Brain microvascular endothelial cell (primary cell): ENCODE data around the gene EIF4E.

Experiments
- DNase-seq: peaks from one replicate; pipeline ENCODE4 v3.0.0-alpha.2; 2020
- H3K27ac ChIP-seq: fragments of 250-450 bp; sonication (Bioruptor Pico); 2 replicates; pipeline ENCODE4 v1.5.1; 2020; ENCODE audit warnings: mild to moderate bottlenecking, moderate library complexity
- H3K27me3 ChIP-seq: fragments of 250-450 bp; sonication (Bioruptor Pico); replicated peaks from 2 replicates; pipeline ENCODE4 v1.5.1; 2020; ENCODE audit warnings: mild to moderate bottlenecking
- H3K36me3 ChIP-seq: fragments of 250-450 bp; sonication (Bioruptor Pico); replicated peaks from 2 replicates; pipeline ENCODE4 v1.5.1; 2020; ENCODE audit warnings: mild to moderate bottlenecking
- H3K4me3 ChIP-seq: 2 replicates; pipeline ENCODE4 v1.5.1; 2011; ENCODE audit warnings: low read depth, mild to moderate bottlenecking, control low read depth, low read length, moderate library complexity
- in situ Hi-C: cut with HindIII; loops from 2 replicates; pipeline ENCODE4 v1.10.0; 2017; ENCODE audit warnings: low sequenced_read_pairs, low pct_ligation_motif_present
- TF ChIP-seq, protein P1 (sequence below): IDR thresholded peaks from 2 replicates; pipeline ENCODE4 v1.5.1; 2011; ENCODE audit warnings: low read depth, mild to moderate bottlenecking, moderate library complexity, low read length, control low read depth, inconsistent platforms; ENCODE audit errors: missing control alignments

Gene EIF4E

DNA sequence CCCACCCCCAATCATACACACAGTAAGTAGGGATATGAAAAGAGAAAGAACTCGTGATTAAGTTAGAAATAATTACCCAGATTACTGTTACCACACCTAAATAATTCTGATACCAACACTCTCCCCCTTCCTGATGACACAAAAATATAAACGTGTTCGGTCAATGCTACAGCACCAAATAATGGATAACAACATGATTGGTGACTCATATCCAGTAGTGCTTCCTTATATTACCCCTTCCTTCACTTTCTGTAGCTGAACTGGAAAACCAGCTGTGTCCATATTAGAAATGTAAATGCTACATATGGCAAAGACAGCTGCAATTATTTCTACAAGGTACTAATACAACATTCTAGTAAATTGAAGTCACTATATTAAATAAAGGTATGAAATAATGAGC lies 20.8 kb downstream of the EIF4E start:
- no peak for DNase-seq
- Histone ChIP-seq H3K4me3 (no peak overlapping the region), H3K27ac (no peak overlapping the region), H3K36me3 (no peaks in the 10 kb centered on the region), H3K27me3 (no peaks in the 10 kb centered on the region)
- in situ Hi-C loops, result no loop called here
- TF ChIP-seq, protein P1, sequence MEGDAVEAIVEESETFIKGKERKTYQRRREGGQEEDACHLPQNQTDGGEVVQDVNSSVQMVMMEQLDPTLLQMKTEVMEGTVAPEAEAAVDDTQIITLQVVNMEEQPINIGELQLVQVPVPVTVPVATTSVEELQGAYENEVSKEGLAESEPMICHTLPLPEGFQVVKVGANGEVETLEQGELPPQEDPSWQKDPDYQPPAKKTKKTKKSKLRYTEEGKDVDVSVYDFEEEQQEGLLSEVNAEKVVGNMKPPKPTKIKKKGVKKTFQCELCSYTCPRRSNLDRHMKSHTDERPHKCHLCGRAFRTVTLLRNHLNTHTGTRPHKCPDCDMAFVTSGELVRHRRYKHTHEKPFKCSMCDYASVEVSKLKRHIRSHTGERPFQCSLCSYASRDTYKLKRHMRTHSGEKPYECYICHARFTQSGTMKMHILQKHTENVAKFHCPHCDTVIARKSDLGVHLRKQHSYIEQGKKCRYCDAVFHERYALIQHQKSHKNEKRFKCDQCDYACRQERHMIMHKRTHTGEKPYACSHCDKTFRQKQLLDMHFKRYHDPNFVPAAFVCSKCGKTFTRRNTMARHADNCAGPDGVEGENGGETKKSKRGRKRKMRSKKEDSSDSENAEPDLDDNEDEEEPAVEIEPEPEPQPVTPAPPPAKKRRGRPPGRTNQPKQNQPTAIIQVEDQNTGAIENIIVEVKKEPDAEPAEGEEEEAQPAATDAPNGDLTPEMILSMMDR, result no peak

DNA sequence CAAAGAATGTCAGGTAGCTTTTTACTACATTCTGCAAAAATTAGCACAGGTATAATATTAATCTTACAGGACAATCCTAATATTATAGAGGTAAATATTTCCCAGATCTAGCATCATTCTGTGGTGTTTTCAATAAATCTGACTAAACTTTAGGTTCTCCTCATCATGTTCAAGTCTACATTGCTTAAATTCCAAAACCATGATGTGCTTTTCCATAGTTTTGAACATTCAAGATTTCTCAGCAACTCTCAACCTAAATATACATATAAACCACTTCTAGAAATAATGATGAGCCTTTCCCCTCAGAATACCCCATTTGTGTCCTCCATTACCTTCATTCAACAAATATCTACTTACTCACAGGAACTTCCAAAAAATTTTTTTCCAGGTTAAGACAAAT lies 23.1 kb downstream of the EIF4E start:
- Histone ChIP-seq H3K27me3 (no peaks in the 10 kb centered on the region), H3K27ac (peak overlapping the region; percentile 2), H3K36me3 (peaks cover 8% of the 10 kb centered on the region), H3K4me3 (no peak overlapping the region)
- TF ChIP-seq, protein P1, result no peak
- in situ Hi-C loops, result no loop called here
- DNase-seq, result no peak

DNA sequence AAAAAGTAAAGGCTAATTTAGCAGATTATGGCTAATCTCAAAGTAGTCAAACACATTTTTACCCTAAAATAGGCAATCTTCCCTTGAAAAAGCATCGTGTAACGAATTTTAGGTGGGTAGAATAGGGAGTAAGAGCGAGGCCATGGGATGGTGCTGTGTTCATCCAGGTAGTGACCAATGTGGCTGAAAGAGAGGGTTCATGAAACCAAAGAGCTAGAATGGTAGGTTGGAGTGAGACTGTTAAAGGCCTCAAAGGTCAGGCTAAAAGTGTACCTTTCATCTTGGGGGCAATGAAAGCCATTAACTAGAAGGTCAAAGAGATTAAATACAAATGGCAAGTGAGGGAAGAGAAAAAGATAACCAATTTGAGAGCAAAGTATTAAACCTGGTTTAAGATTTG lies 23.6 kb downstream of the EIF4E start:
- in situ Hi-C loops, result no loop called here
- TF ChIP-seq, protein P1, result no peak
- H3K27me3 ChIP-seq, result no peaks in the 10 kb centered on the region
- H3K4me3 ChIP-seq, result no peak overlapping the region
- peaks cover 13% of the 10 kb centered on the region for H3K36me3 ChIP-seq
- H3K27ac ChIP-seq, result no peak overlapping the region
- no peak for DNase-seq

- no peak for DNase-seq
- in situ Hi-C loops, result no loop called here
- TF ChIP-seq, protein P1, result no peak
- H3K36me3 ChIP-seq, result peaks cover 13% of the 10 kb centered on the region
- H3K4me3 ChIP-seq, result no peak overlapping the region
- H3K27ac ChIP-seq, result no peak overlapping the region
- H3K27me3 ChIP-seq, result no peaks in the 10 kb centered on the region
Measured at GRCh38 chr4:98903963-98904362, 25.0 kb downstream of the EIF4E start.

- H3K27ac ChIP-seq, result no peak overlapping the region
- TF ChIP-seq, protein P1, result no peak
- peaks cover 13% of the 10 kb centered on the region for H3K36me3 ChIP-seq
- DNase-seq, result no peak
- no peaks in the 10 kb centered on the region for H3K27me3 ChIP-seq
- no peak overlapping the region for H3K4me3 ChIP-seq
- in situ Hi-C loops, result no loop called here
Measured at GRCh38 chr4:98903561-98903960, 25.4 kb downstream of the EIF4E start.

- in situ Hi-C loops, result no loop called here
- TF ChIP-seq, protein P1, result no peak
- Histone ChIP-seq H3K27me3 (no peaks in the 10 kb centered on the region), H3K4me3 (no peak overlapping the region), H3K36me3 (peaks cover 26% of the 10 kb centered on the region), H3K27ac (no peak overlapping the region)
- DNase-seq, result no peak
Measured at GRCh38 chr4:98899277-98899676, 29.7 kb downstream of the EIF4E start.
